Stomach (tissue), 9 donors: ENCODE results near the gene TCHP. TPM values are rescaled to one million over a fixed set of nuclear protein-coding genes. Genes with fewer than 3 reads are reported as not detected.
A peak's percentile ranks its signal among the peaks of the same experiment; 100 is the strongest.

ENCODE experiments used
- DNase-seq, 2 donors: peaks; one replicate each; pipeline versions ENCODE4 v3.0.0 to v3.0.0-alpha.2; 2013 to 2019
- H3K27ac ChIP-seq, 5 donors: fragments of 200-600 bp in 4 of 5; sonication (generic) in 4 of 5; one replicate each; pipeline ENCODE4 v1.5.1; 2013 to 2019; ENCODE audit warnings: mild to moderate bottlenecking in 1 of 5, moderate library complexity in 1 of 5
- H3K27me3 ChIP-seq, 3 donors: fragments of 200-600 bp; sonication (generic); one replicate each; pipeline ENCODE4 v1.5.1; 2017 to 2019; ENCODE audit warnings: mixed run types in 1 of 3
- H3K36me3 ChIP-seq, 4 donors: fragments of 200-600 bp; sonication (generic); 1 replicate in 3 of 4; 2 replicates in 1 of 4; pipeline ENCODE4 v1.5.1; 2016 to 2019
- H3K4me1 ChIP-seq, 4 donors: fragments of 200-600 bp; sonication (generic); one replicate each; pipeline ENCODE4 v1.5.1; 2016 to 2019
- H3K4me3 ChIP-seq, 4 donors: fragments of 200-600 bp; sonication (generic) in 3 of 4; one replicate each; pipeline ENCODE4 v1.5.1; 2016 to 2019; ENCODE audit warnings: mild to moderate bottlenecking in 1 of 4
- H3K9me3 ChIP-seq, 4 donors: fragments of 200-600 bp; sonication (generic); one replicate each; pipeline ENCODE4 v1.5.1; 2016 to 2019
- EP300 ChIP-seq: sonication (generic); formaldehyde crosslinking; IDR thresholded peaks from one replicate; pipeline ENCODE4 v1.6.1; 2017; ENCODE audit warnings: antibody characterized with exemption
- POLR2A ChIP-seq, 4 donors: fragments of 450-650 bp; IDR thresholded peaks; one replicate each; pipeline ENCODE4 v1.6.1; 2016; ENCODE audit warnings: antibody characterized with exemption in 4 of 4, control low read depth in 2 of 4, mild to moderate bottlenecking in 1 of 4, moderate library complexity in 1 of 4
- POLR2AphosphoS5 ChIP-seq, 3 donors: sonication (generic); formaldehyde crosslinking; IDR thresholded peaks; one replicate each; pipeline ENCODE4 v1.6.1; 2016; ENCODE audit warnings: antibody characterized with exemption in 3 of 3
- WGBS, 5 donors: extraction: QIAGEN DNeasy Blood & Tissue Kit in 3 of 5; methylation state at CpG; one replicate each; pipeline versions ENCODE4 v1.1.5 to v1.1.7; 2013 to 2018; 5-methylcytosine and 5-hydroxymethylcytosine counted together
- intact Hi-C: fragments of 100-400 bp; cut with DNase I; formaldehyde crosslinking; loops from one replicate; pipeline ENCODE4 v1.15.1; 2023; ENCODE audit warnings: low total_unique reads
- polyA plus RNA-seq, 3 donors: library from polyadenylated mRNA; stranded (reverse); fragments of 200-250 nt; gene quantifications; one replicate each; pipeline ENCODE4 v1.2.3, GENCODE V29; 2013
- total RNA-seq, 5 donors: library from RNA; depleted of rRNA; stranded (reverse); fragments of >200 nt; gene quantifications; one replicate each; pipeline versions ENCODE4 v1.1.0 to v1.2.3, GENCODE V29; 2014 to 2016
- TF ChIP-seq, protein P1 (sequence below), 7 experiments: fragments of 450-650 bp in 4 of 7; fragments of 200-600 bp in 3 of 7; sonication (generic) in 3 of 7; IDR thresholded peaks; one replicate each; pipeline ENCODE4 v1.5.1; 2016 to 2019; ENCODE audit warnings: antibody characterized with exemption in 7 of 7, control low read depth in 2 of 7, mild to moderate bottlenecking in 1 of 7
- donor health status: healthy with polysubstance abuse.
- donor health status: Bipolar disorder and iron deficiency.
- donor health status: healthy.

TCHP gene
- total and polyA plus RNA-seq, 8 donors, result 7.9 to 45.5 (median 14.7) TPM

DNA sequence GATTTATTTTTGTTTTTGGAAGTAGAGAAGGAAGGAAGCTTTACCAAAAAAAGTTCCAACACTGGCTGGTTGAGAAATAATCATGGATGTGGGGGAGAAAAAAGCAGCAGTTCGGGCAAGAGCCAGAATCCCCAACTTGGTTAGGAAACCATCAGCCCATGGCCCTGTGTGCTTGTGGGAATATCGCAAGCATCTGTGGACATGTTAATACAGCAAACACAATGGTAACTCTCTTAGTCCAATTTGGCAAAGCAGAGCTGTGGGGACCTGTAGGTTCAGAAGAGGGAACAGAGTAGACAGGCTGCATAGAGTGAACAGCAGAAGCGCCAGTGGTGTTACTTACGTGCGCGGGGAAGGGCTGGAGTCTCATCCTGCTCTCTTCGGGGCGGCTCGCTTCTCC, 46.8 kb downstream of the TCHP start:
- Histone ChIP-seq H3K27me3 (no peaks in the 10 kb centered on the region), H3K9me3 (no peaks in the 10 kb centered on the region), H3K36me3 (peaks cover 24 to 89% (median 69%) of the 10 kb centered on the region in 4 donors), H3K4me3 (no peak overlapping the region), H3K4me1 (peaks cover 0 to 61% (median 33%) of the 10 kb centered on the region in 4 donors), H3K27ac (peak overlapping the region in 3 of 5 donors; percentile 43 to 73 (median 72))
- 91 to 98% (median 95%) methylated on average over 9 of the region's 9 CpGs for WGBS, 5 donors
- no peak for DNase-seq
- intact Hi-C loops, result no loop called here
- TF ChIP-seq, protein P1, sequence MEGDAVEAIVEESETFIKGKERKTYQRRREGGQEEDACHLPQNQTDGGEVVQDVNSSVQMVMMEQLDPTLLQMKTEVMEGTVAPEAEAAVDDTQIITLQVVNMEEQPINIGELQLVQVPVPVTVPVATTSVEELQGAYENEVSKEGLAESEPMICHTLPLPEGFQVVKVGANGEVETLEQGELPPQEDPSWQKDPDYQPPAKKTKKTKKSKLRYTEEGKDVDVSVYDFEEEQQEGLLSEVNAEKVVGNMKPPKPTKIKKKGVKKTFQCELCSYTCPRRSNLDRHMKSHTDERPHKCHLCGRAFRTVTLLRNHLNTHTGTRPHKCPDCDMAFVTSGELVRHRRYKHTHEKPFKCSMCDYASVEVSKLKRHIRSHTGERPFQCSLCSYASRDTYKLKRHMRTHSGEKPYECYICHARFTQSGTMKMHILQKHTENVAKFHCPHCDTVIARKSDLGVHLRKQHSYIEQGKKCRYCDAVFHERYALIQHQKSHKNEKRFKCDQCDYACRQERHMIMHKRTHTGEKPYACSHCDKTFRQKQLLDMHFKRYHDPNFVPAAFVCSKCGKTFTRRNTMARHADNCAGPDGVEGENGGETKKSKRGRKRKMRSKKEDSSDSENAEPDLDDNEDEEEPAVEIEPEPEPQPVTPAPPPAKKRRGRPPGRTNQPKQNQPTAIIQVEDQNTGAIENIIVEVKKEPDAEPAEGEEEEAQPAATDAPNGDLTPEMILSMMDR (IDR thresholded peaks at IDR 0.05), result no peak
- TF ChIP-seq POLR2A (IDR thresholded peaks at IDR 0.05) (no peak), EP300 (no peak), POLR2AphosphoS5 (IDR thresholded peaks at IDR 0.05) (no peak)

DNA sequence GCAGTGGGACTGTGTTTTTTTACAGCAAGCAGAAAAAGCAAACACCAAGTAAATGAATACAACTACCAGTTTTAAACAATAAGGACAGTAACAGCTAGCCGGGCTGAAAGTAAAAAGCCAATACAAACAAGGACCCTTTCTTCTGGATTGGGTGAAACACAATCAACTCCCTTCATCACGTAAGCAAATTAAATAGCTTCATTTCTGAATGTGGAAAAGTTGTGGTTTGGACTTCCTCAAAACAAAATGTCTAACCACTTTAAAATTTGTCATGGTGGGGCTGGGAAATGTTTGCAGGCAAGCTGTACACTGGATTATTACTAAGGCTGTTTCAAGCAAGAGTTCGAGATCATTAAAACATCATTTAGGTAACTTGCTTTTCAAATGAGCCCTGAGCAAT, 47.4 kb downstream of the TCHP start:
- H3K9me3 ChIP-seq, result no peaks in the 10 kb centered on the region
- TF ChIP-seq EP300 (no peak), POLR2AphosphoS5 (IDR thresholded peaks at IDR 0.05) (no peak), POLR2A (IDR thresholded peaks at IDR 0.05) (no peak)
- TF ChIP-seq, protein P1 (IDR thresholded peaks at IDR 0.05), result no peak
- H3K4me3 ChIP-seq, result no peak overlapping the region
- WGBS, 5 donors, result 34 to 47% (median 43%) methylated on average over 3 of the region's 3 CpGs
- H3K27ac ChIP-seq, result peak overlapping the region in 3 of 5 donors; percentile 43 to 73 (median 72)
- intact Hi-C loops, result no loop called here
- no peaks in the 10 kb centered on the region for H3K27me3 ChIP-seq
- peaks cover 30 to 92% (median 73%) of the 10 kb centered on the region in 4 donors for H3K36me3 ChIP-seq
- no peak for DNase-seq
- peaks cover 0 to 67% (median 34%) of the 10 kb centered on the region in 4 donors for H3K4me1 ChIP-seq

DNA sequence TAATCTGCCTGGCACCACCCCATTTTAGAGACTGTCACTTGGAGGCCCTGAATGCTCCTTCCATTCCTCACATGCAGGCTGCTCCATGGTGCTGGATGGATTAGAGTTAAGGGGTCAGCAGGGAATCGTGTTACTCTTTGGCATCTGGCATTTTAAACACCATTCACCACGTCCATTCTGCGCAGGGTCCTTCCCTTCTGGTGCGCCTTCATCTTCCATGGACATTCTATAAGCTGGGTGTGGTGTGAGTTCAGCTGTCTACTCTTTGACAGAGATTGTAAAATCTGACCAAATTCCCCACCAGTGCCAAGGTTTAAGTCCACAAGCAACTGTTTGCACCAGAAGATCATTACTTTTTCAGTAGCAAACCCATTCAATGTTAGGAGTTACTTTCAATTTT, 48.3 kb downstream of the TCHP start:
- Histone ChIP-seq H3K27ac (peak overlapping the region in 3 of 5 donors; percentile 11 to 73 (median 72)), H3K27me3 (no peaks in the 10 kb centered on the region), H3K36me3 (peaks cover 39 to 97% (median 79%) of the 10 kb centered on the region in 4 donors), H3K4me3 (no peak overlapping the region), H3K9me3 (no peaks in the 10 kb centered on the region), H3K4me1 (peaks cover 0 to 71% (median 34%) of the 10 kb centered on the region in 4 donors)
- no peak for TF ChIP-seq EP300
- TF ChIP-seq, protein P1 (IDR thresholded peaks at IDR 0.05), result no peak
- TF ChIP-seq POLR2A (IDR thresholded peaks at IDR 0.05), result no peak
- no peak for TF ChIP-seq POLR2AphosphoS5 (IDR thresholded peaks at IDR 0.05)
- intact Hi-C loops, result no loop called here
- WGBS, 5 donors, result 74 to 91% (median 81%) methylated on average over 4 of the region's 4 CpGs
- no peak for DNase-seq

DNA sequence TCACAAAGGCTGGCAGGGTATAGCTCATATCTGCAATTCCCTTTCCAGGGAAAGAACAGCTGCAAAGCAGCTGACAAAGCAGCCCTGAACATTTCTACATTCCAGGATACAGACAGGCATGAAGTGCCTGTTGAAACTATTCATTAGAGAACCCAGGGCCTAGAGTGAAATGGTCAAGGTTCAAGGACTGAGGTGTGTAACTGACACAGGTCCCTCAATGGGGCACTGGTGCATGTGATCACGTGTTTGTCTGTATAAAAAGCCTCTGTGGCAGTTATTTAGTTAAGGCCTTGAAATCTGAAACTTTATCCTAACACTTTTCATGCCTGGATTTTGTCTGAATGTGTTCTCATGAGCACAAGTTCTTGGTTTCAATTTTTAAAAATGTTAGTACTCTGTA, 49.0 kb downstream of the TCHP start:
- peak in 1 of 2 donors; percentile 76 for DNase-seq
- no peak for TF ChIP-seq EP300
- TF ChIP-seq, protein P1 (IDR thresholded peaks at IDR 0.05), result no peak
- Histone ChIP-seq H3K9me3 (no peaks in the 10 kb centered on the region), H3K27me3 (no peaks in the 10 kb centered on the region), H3K4me3 (no peak overlapping the region), H3K27ac (peak overlapping the region in 3 of 5 donors; percentile 51 to 73 (median 72)), H3K4me1 (peaks cover 0 to 71% (median 34%) of the 10 kb centered on the region in 4 donors), H3K36me3 (peaks cover 40 to 98% (median 81%) of the 10 kb centered on the region in 4 donors)
- intact Hi-C loops, result no loop called here
- WGBS, 5 donors, result 26 to 43% (median 33%) methylated on average over 1 of the region's 1 CpG
